Measurements from ENCODE around the gene XRCC3.

XRCC3 gene

GRCh38 chr14:103700753-103701490 is 14.3 kb downstream of the XRCC3 start:
- no peak overlapping the region for H3K4me3 Mint-ChIP-seq
- H3K36me3 Mint-ChIP-seq (ENCODE audit: low read depth), result peaks cover 14% of the 10 kb centered on the region
- H3K4me1 Mint-ChIP-seq, result peaks cover 49% of the 10 kb centered on the region
- no peaks in the 10 kb centered on the region for H3K9me3 Mint-ChIP-seq
- H3K27me3 Mint-ChIP-seq (ENCODE audit: low read depth, poor library complexity), result peaks cover 3% of the 10 kb centered on the region
- TF ChIP-seq CTCF (IDR thresholded peaks at IDR 0.05), result no peak
- H3K27ac Mint-ChIP-seq, result peak overlapping the region; percentile 57
- DNase-seq, result no peak

GRCh38 chr14:103699901-103700752 is 15.1 kb downstream of the XRCC3 start:
- Mint-ChIP-seq H3K4me1 (peaks cover 53% of the 10 kb centered on the region), H3K4me3 (no peak overlapping the region), H3K9me3 (no peaks in the 10 kb centered on the region), H3K27me3 (ENCODE audit: low read depth, poor library complexity) (peaks cover 3% of the 10 kb centered on the region), H3K36me3 (ENCODE audit: low read depth) (peaks cover 13% of the 10 kb centered on the region), H3K27ac (peak overlapping the region; percentile 88)
- DNase-seq, result no peak
- TF ChIP-seq CTCF (IDR thresholded peaks at IDR 0.05), result no peak

GRCh38 chr14:103699261-103699661 is 16.0 kb downstream of the XRCC3 start:
- no peak for TF ChIP-seq CTCF (IDR thresholded peaks at IDR 0.05)
- H3K9me3 Mint-ChIP-seq, result no peaks in the 10 kb centered on the region
- H3K36me3 Mint-ChIP-seq (ENCODE audit: low read depth), result peaks cover 7% of the 10 kb centered on the region
- peaks cover 3% of the 10 kb centered on the region for H3K27me3 Mint-ChIP-seq (ENCODE audit: low read depth, poor library complexity)
- H3K27ac Mint-ChIP-seq, result peak overlapping the region; percentile 88
- DNase-seq, result no peak
- H3K4me1 Mint-ChIP-seq, result peaks cover 52% of the 10 kb centered on the region
- no peak overlapping the region for H3K4me3 Mint-ChIP-seq

GRCh38 chr14:103698380-103699260 is 16.6 kb downstream of the XRCC3 start:
- no peak for DNase-seq
- Mint-ChIP-seq H3K4me1 (peaks cover 47% of the 10 kb centered on the region), H3K9me3 (no peaks in the 10 kb centered on the region), H3K4me3 (no peak overlapping the region), H3K36me3 (ENCODE audit: low read depth) (peaks cover 6% of the 10 kb centered on the region), H3K27ac (no peak overlapping the region), H3K27me3 (ENCODE audit: low read depth, poor library complexity) (peaks cover 3% of the 10 kb centered on the region)
- no peak for TF ChIP-seq CTCF (IDR thresholded peaks at IDR 0.05)

- TF ChIP-seq CTCF (IDR thresholded peaks at IDR 0.05), result no peak
- H3K9me3 Mint-ChIP-seq, result no peaks in the 10 kb centered on the region
- H3K4me3 Mint-ChIP-seq, result no peak overlapping the region
- H3K36me3 Mint-ChIP-seq (ENCODE audit: low read depth), result peaks cover 4% of the 10 kb centered on the region
- no peak for DNase-seq
- H3K27ac Mint-ChIP-seq, result peak overlapping the region; percentile 87
- peaks cover 3% of the 10 kb centered on the region for H3K27me3 Mint-ChIP-seq (ENCODE audit: low read depth, poor library complexity)
- peaks cover 39% of the 10 kb centered on the region for H3K4me1 Mint-ChIP-seq
These were observed 17.5 kb downstream of the XRCC3 start for GRCh38 chr14:103697603-103698379.

Data from nephron progenitor cell (in vitro differentiated cells).